Mucosa of stomach (tissue), 1 donor: ENCODE data around the gene NTPCR.
A peak's percentile ranks its signal among the peaks of the same experiment; 100 is the strongest.

Experiments
- H3K27me3 ChIP-seq: one replicate; pipeline ENCODE4 v1.7.0; 2013; ENCODE audit warnings: mild to moderate bottlenecking, low read length; ENCODE audit not compliant: control insufficient read depth, insufficient read depth
- H3K36me3 ChIP-seq: one replicate; pipeline ENCODE4 v1.7.0; 2013; ENCODE audit warnings: low read length; ENCODE audit not compliant: control insufficient read depth, insufficient read depth
- H3K4me1 ChIP-seq: one replicate; pipeline ENCODE4 v1.7.0; 2013; ENCODE audit warnings: mild to moderate bottlenecking, low read length; ENCODE audit not compliant: control insufficient read depth, insufficient read depth
- H3K4me3 ChIP-seq: one replicate; pipeline ENCODE4 v1.7.0; 2013; ENCODE audit warnings: low read length
- H3K9ac ChIP-seq: one replicate; pipeline ENCODE4 v1.7.0; 2013; ENCODE audit warnings: mild to moderate bottlenecking, low read length, moderate library complexity
- H3K9me3 ChIP-seq: one replicate; pipeline ENCODE4 v1.7.0; 2013; ENCODE audit warnings: mild to moderate bottlenecking, low read length, moderate library complexity; ENCODE audit not compliant: control insufficient read depth
- donor health status: Pancreatic carcinoma.

The NTPCR gene

GRCh38 chr1:232951605-232952004 lies 1.2 kb downstream of the NTPCR start:
- no peaks in the 10 kb centered on the region for H3K9me3 ChIP-seq
- no peak overlapping the region for H3K9ac ChIP-seq
- peaks cover 13% of the 10 kb centered on the region for H3K4me1 ChIP-seq
- no peaks in the 10 kb centered on the region for H3K36me3 ChIP-seq
- H3K27me3 ChIP-seq = no peaks in the 10 kb centered on the region
- H3K4me3 ChIP-seq = no peak overlapping the region

DNA sequence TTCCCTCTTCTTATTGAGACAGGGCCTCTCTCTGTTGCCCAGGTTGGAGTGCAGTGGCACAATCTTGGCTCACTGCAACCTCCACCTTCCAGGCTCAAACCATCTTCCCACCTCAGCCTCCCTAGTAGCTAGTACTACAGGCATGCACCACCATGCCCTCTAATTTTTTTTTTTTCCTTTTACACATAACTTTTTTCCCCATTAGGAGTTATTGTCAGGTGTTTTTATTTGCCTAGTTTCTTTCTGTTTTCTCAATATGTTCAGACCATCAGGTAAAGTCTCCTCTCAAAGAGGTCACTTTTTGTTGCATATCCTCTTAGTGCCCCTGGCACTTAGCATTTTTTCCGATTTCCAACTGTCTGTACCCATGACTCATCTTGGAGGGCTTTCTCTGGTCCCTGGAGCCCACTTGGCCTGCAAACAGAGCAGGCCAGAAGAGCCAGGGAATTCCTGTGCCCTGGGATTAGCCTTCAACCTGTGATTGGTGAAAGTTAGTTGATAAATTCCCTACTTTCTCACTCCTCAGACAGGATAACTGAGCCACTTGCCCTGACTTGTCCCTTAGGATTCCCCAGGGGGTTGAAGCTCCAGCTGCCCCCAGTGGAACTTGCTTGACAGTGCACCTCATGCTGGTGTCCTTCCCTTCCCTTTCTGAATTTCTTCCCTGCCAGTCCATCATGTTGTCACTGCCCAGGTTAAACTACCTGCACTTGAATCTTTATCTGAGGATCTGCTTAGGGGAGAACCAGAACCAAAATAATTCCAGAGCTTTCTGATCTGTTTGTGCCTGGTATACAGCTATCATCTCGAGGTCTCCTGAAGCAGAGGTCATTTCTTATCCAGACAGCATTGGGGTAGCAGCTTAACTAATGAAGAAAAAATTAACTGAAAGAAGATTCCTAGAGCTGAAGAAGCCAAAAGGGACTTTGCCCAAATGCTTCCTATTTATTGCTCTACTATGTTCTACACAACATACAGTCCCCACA lies 2.4 kb downstream of the NTPCR start:
- Histone ChIP-seq H3K9ac (no peak overlapping the region), H3K36me3 (no peaks in the 10 kb centered on the region), H3K27me3 (no peaks in the 10 kb centered on the region), H3K4me3 (no peak overlapping the region), H3K9me3 (no peaks in the 10 kb centered on the region), H3K4me1 (peaks cover 13% of the 10 kb centered on the region)

DNA sequence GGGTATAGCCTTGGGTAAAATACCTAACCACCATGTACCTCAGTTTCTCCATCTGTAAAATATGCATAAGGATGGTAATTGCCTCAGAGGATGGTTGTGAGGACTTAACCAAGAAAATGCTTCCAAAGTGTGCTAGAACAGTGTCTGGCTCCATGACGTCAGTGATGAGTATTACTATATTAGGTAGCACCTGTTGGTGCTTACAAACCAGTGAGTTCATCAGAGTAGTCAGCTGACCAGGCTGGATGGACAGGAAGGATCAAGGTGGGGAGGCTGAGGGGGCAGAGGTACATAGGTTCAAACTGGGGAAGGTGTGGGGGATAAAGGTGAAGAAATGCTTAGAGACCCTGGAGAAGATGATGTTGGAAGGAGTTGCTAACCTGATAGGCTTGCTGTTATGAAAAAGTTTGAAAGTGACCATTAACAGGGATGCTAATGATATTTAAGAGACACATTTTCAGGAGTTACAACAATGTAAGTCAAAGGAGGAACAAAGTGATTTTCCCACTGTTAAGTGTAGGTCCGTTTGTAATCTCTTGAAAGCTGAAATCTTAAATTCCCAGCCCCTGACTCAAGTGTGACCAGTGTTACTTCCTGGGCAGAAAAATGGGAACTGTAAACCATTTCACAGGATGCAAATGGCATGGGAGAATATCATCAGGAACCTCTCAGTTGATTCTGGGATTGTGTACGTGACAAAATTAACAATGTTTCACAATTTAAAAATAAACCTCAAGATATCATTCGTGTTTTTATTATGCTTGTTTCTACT lies 4.4 kb downstream of the NTPCR start:
- H3K9me3 ChIP-seq = no peaks in the 10 kb centered on the region
- H3K4me1 ChIP-seq = peaks cover 13% of the 10 kb centered on the region
- no peak overlapping the region for H3K9ac ChIP-seq
- no peaks in the 10 kb centered on the region for H3K27me3 ChIP-seq
- no peaks in the 10 kb centered on the region for H3K36me3 ChIP-seq
- H3K4me3 ChIP-seq = no peak overlapping the region

GRCh38 chr1:232956081-232956480 lies 5.7 kb downstream of the NTPCR start:
- no peaks in the 10 kb centered on the region for H3K9me3 ChIP-seq
- no peak overlapping the region for H3K9ac ChIP-seq
- peaks cover 12% of the 10 kb centered on the region for H3K4me1 ChIP-seq
- no peaks in the 10 kb centered on the region for H3K27me3 ChIP-seq
- H3K4me3 ChIP-seq = no peak overlapping the region
- H3K36me3 ChIP-seq = no peaks in the 10 kb centered on the region

DNA sequence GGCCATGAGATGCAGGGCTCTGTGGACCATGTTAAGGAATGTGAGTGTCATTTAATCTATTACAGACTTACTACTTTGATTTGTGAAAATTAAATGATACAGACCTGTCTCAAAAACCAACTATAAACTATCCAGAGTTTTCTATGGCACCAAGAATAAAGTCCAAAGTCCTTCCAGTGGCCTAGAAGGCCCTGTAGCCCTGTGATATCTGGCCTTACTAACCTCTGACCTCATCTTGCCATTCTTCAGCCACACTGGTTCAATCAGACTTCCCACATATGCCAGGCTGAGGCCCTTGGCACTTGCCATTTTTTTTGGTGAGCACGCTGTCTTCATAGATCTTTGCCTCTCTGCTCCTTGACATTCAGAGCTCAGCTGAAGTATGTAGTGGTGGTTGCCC lies 7.7 kb downstream of the NTPCR start:
- Histone ChIP-seq H3K9me3 (no peaks in the 10 kb centered on the region), H3K4me3 (no peak overlapping the region), H3K4me1 (no peaks in the 10 kb centered on the region), H3K36me3 (no peaks in the 10 kb centered on the region), H3K27me3 (no peaks in the 10 kb centered on the region), H3K9ac (no peak overlapping the region)

DNA sequence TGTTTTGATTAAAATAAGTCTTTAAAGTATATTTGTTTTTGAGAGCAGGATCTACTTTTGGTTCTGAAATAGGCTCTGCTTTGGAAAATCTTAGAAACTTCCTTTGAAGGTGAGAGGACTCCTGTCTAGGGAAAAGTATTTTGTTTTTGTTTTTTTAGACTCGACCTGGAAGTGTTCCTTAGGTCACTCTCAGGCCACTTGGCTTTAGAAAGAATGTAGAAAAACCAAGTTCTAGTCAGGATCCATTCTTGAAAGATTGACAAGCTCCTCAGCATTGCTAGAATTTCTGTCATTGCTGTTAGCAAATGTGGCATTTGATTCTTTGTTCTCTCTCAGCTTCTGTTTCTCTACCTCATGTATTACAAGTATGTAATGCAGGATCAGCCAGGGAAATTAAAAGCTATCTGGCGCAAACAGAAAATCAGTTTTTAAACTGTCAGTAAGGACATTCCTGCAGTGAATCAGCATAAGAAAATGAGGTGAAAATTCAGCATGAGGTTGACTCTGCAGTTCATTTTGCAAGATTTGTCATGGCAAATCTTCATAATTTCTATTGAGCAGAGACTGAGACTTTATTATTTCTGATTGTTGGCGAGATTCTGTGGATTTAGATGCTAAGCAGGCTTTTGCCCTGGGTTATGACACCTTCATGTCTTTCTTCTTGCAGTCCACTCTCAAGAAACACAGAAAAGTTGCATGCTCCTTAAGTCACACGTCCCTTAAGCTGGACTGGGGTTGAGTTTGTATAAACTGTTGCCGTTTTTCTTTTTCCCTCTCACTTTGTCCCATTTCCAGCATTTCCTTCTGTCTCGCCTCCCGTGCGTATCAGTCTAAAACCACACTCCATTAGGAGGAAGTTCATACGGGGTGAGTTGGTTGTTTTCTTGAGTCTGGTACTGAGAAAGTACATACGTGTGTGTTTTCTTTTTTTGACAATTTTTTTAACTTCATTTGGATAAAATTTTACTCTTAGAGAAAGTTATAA lies 12.6 kb downstream of the NTPCR start:
- Histone ChIP-seq H3K9me3 (no peaks in the 10 kb centered on the region), H3K36me3 (no peaks in the 10 kb centered on the region), H3K9ac (no peak overlapping the region), H3K4me3 (no peak overlapping the region), H3K4me1 (peaks cover 6% of the 10 kb centered on the region), H3K27me3 (no peaks in the 10 kb centered on the region)

DNA sequence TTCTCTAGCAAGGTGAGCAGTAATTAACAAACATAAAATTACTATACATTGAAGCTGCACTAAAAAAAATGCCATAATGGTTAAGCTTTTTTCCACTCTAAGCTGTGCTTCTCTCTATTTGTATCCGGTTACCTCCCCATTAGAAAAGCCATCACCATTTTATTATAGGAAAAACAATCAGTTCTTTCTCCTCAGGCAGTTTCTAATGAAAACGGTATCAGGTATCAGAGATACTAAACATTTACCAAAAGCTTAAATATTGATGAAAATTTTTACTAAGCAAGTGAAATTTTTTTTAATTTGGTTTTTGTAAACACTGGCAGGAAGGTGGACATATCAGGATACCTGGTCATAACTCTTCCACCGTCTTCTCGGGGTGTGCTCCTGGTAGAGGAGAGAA lies 14.2 kb downstream of the NTPCR start:
- peaks cover 6% of the 10 kb centered on the region for H3K4me1 ChIP-seq
- no peaks in the 10 kb centered on the region for H3K36me3 ChIP-seq

DNA sequence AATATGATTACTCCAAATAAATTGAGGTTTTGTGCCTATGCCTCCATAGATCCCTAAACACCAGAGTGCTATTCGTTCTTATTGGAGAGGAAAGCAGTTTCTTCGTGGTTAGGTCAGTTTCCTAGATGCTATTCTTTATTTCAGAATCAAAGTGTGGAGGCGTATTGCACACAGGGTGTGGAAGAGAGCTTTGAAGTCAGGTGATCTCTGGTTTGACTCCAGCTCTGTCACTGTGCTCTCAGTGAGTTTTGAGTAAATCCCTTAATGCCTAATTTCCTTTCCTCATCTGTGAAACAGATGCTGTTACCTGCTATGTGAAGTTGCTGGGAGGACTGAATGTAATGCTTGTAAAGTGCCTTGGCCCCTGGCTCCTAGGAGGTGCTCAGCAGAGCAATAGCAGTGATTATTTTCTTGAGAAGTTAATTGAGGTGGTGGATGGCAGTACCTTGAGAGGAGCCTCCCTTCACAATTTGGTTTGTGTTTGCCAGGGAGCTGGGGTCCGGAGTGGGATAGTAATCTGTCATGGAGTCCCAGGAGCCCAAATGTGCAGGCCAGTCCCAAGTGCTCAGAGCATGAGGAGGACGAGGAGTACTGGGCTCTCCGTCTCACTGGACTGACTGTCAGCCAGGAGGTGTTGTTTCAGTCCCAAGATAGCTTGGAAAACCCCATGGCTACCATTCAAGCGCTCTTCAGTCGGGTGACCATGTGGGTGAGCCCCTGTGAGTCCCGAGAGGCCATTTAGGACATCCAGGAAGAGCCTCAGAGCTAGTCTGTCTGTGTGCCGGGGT lies 14.9 kb downstream of the NTPCR start:
- Histone ChIP-seq H3K4me1 (peaks cover 6% of the 10 kb centered on the region), H3K4me3 (no peak overlapping the region), H3K27me3 (no peaks in the 10 kb centered on the region), H3K9ac (no peak overlapping the region), H3K9me3 (no peaks in the 10 kb centered on the region), H3K36me3 (no peaks in the 10 kb centered on the region)

More for the DNA sequence above, 14.2 kb downstream of the NTPCR start:
- Histone ChIP-seq H3K27me3 (no peaks in the 10 kb centered on the region), H3K9me3 (no peaks in the 10 kb centered on the region), H3K9ac (no peak overlapping the region), H3K4me3 (no peak overlapping the region)

- H3K4me1 ChIP-seq = peaks cover 6% of the 10 kb centered on the region
- peak overlapping the region; percentile 8 for H3K9ac ChIP-seq
- H3K36me3 ChIP-seq = no peaks in the 10 kb centered on the region
- no peaks in the 10 kb centered on the region for H3K27me3 ChIP-seq
- no peaks in the 10 kb centered on the region for H3K9me3 ChIP-seq
- no peak overlapping the region for H3K4me3 ChIP-seq
Observed at GRCh38 chr1:232965912-232966217, 15.5 kb downstream of the NTPCR start.

DNA sequence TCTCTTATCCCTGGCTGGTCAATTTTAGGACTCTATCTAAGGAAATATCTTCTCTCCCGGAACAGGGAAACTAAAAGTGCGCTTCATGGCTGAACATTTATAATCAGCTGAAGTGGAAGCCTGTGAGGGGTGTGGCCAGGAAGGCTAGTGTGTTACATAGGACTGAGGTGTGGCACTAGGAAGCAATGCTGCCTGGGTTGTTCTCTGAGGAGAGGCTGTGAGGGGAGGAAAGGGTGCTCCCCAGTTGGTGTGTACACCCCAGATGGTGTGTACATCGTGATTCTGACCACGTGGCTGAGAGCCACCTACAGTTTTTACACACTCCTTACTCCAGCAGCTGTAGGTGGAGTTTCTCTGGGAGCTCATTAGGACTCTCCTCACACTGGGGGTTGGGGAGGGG lies 16.3 kb downstream of the NTPCR start:
- no peaks in the 10 kb centered on the region for H3K9me3 ChIP-seq
- peaks cover 6% of the 10 kb centered on the region for H3K4me1 ChIP-seq
- peaks cover 7% of the 10 kb centered on the region for H3K36me3 ChIP-seq
- no peak overlapping the region for H3K4me3 ChIP-seq
- no peaks in the 10 kb centered on the region for H3K27me3 ChIP-seq
- H3K9ac ChIP-seq = no peak overlapping the region

GRCh38 chr1:232968391-232968790 lies 18.0 kb downstream of the NTPCR start:
- Histone ChIP-seq H3K9ac (no peak overlapping the region), H3K36me3 (peaks cover 7% of the 10 kb centered on the region), H3K4me3 (no peak overlapping the region), H3K27me3 (no peaks in the 10 kb centered on the region), H3K4me1 (peaks cover 6% of the 10 kb centered on the region), H3K9me3 (no peaks in the 10 kb centered on the region)
